Right lobe of liver (tissue), 4 donors: ENCODE results near the gene CACNA1D.

Experiments used
- POLR2A ChIP-seq: fragments of 450-650 bp; IDR thresholded peaks from one replicate; pipeline ENCODE4 v1.6.1; 2017; ENCODE audit warnings: antibody characterized with exemption, mild to moderate bottlenecking
- TF ChIP-seq, protein P1 (sequence below), 4 donors: fragments of 200-600 bp in 3 of 4; fragments of 450-650 bp in 1 of 4; IDR thresholded peaks; one replicate each; pipeline versions ENCODE4 v1.5.1 to v1.8.0; 2016 to 2022; ENCODE audit warnings: antibody characterized with exemption in 4 of 4, mild to moderate bottlenecking in 2 of 4
- donor health status: DM: no; HTN: no; CAD: no.
- donor health status: DM: no; HTN: no; CAD: no.
- donor health status: DM: no; HTN: yes; CAD: no.

DNA sequence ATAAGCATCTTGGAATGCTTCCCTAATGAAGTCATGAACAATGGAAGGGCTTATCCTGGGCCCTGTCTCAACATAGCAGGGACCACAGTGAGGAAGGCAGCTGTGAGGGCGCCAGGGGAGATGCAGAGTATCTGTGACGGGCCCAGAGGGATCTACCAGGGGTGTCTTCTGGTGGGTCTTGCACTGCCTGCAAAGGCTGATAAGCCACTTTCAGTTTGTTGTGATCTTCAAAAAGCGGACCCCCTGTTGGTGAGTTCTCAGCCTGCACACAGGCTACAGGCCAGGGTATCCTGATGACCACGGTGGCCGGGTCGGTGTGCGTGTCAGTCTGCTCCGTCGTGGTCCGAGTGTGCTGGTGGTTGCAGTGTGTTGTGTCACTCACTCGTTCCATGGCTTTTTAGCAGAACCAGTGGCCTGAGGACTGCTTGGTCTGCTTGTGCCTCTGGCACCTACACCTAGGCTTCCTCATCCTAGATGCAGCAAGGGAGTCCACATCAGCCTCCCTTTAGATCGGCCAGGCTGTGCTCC, 305.0 kb downstream of the CACNA1D start:
- TF ChIP-seq, protein P1, sequence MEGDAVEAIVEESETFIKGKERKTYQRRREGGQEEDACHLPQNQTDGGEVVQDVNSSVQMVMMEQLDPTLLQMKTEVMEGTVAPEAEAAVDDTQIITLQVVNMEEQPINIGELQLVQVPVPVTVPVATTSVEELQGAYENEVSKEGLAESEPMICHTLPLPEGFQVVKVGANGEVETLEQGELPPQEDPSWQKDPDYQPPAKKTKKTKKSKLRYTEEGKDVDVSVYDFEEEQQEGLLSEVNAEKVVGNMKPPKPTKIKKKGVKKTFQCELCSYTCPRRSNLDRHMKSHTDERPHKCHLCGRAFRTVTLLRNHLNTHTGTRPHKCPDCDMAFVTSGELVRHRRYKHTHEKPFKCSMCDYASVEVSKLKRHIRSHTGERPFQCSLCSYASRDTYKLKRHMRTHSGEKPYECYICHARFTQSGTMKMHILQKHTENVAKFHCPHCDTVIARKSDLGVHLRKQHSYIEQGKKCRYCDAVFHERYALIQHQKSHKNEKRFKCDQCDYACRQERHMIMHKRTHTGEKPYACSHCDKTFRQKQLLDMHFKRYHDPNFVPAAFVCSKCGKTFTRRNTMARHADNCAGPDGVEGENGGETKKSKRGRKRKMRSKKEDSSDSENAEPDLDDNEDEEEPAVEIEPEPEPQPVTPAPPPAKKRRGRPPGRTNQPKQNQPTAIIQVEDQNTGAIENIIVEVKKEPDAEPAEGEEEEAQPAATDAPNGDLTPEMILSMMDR (IDR thresholded peaks at IDR 0.05) = no peak
- TF ChIP-seq POLR2A = no peak
